Fibroblast of villous mesenchyme (primary cell): ENCODE data around the gene DOK6. TPM values are rescaled to one million over a fixed set of nuclear protein-coding genes. Genes with fewer than 3 reads are reported as not detected.

Source experiments
- DNase-seq: peaks from one replicate; pipeline ENCODE4 v3.0.0-alpha.2; 2010; ENCODE audit warnings: low read depth
- H3K4me3 ChIP-seq: 2 replicates; pipeline ENCODE4 v1.5.1; 2011; ENCODE audit warnings: low read depth, mild to moderate bottlenecking, low read length
- total RNA-seq: library from RNA; depleted of rRNA; stranded (reverse); fragments of >200 nt; gene quantifications from 2 replicates; pipeline ENCODE4 v1.2.3, GENCODE V29; 2012
- TF ChIP-seq, protein P1 (sequence below): IDR thresholded peaks from 2 replicates; pipeline ENCODE4 v1.5.1; 2012; ENCODE audit warnings: low read depth, mild to moderate bottlenecking, low read length; ENCODE audit not compliant: insufficient read depth

Gene DOK6
- total RNA-seq, 1 donor, result 6.9 TPM

DNA sequence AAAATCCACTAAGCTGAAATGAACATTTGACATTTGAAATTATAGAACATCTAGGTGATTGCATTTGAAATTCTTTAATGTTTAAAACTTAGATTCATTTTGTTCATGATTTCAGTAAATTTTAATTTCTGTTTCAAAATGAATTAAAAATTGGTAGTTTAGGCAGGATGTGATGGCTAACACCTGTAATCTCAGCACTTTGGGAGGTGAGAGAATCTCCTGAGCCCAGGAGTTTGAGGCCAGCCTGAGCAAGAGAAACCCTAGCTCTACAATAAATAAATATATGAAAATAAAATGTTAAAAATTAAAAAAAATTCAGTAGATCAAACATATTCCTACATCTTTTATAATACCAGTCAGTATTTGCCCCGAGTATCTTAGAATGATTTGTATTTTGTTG lies 330.0 kb downstream of the DOK6 start:
- TF ChIP-seq, protein P1, sequence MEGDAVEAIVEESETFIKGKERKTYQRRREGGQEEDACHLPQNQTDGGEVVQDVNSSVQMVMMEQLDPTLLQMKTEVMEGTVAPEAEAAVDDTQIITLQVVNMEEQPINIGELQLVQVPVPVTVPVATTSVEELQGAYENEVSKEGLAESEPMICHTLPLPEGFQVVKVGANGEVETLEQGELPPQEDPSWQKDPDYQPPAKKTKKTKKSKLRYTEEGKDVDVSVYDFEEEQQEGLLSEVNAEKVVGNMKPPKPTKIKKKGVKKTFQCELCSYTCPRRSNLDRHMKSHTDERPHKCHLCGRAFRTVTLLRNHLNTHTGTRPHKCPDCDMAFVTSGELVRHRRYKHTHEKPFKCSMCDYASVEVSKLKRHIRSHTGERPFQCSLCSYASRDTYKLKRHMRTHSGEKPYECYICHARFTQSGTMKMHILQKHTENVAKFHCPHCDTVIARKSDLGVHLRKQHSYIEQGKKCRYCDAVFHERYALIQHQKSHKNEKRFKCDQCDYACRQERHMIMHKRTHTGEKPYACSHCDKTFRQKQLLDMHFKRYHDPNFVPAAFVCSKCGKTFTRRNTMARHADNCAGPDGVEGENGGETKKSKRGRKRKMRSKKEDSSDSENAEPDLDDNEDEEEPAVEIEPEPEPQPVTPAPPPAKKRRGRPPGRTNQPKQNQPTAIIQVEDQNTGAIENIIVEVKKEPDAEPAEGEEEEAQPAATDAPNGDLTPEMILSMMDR, result no peak
- no peak for DNase-seq
- H3K4me3 ChIP-seq, result no peak overlapping the region

DNA sequence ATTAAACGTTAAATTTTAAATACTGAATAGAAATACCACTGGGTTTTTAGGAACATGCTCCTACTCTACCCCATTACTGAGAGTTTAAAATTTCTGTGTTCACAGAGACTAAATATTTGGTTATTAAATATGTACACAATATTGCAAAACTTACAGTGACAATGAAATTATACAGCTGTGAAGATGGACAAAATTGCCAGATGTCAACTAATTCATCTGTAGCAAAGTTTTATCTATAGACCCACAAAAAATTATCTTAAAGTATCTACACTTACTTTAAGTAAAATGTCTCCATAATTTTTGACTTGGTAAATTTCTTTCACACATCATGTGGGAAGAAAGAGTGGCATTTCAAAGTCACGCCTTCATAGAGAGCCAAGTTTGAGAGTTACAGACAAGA lies 333.8 kb downstream of the DOK6 start:
- TF ChIP-seq, protein P1, result no peak
- no peak for DNase-seq

DNA sequence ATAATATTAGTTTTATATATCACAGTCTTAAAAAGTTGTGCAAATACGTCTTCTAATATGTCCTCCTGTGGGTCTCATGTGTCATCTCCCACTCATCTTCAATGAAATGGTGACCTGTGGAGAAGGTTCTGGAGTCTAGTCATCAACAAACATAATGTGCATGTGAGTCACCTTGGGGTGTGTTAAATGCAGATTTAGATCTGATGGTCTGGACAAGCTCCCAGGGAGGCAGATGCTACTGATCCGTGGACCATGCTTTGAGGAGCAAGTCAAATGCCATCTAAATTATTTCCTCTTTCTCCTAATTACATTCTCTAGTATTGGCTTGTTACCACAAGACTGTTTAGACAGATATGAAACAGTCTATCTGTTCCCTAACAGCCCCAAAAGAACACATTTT lies 336.0 kb downstream of the DOK6 start:
- H3K4me3 ChIP-seq, result no peak overlapping the region
- TF ChIP-seq, protein P1, result no peak
- DNase-seq, result no peak

More for the DNA sequence above, 333.8 kb downstream of the DOK6 start:
- H3K4me3 ChIP-seq, result no peak overlapping the region

DNA sequence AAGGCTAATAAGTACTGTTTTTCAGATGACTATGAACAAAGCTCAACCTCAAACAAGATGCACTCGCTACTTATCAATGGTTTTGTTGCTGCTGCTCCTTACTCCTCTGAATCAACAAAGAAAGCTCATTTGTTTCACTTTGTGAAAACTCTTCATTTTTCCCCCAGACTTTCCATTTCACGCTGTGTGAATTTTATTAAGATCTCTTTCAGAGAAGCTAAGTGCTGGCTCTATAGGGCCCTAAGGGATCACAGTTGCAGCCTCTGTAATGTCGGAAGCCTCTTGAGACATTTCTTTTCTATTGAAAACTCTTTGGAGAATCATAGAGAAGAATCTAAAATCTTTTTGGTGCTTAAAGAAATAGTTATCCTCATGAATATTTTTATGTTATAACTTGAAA lies 337.2 kb downstream of the DOK6 start:
- TF ChIP-seq, protein P1, result no peak
- H3K4me3 ChIP-seq, result no peak overlapping the region
- DNase-seq, result no peak

DNA sequence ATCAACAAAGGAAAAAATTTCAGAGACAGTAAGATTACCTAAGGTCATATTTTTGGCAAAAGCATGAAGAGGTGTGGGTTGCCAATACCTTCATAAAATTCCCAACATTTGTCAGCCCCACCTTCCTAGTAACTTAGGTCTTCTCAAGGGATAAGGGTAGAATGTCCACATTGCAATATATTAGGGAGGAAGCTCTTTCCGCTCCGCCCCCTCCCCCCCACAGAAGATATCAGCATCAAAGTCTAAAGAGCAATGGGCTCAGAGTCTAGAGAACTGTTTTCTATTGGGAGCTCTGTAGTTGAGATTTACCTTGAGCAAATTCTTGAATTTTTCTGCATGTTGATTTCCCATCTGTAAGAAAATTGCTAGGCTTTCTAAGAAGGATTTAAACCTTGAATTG lies 346.7 kb downstream of the DOK6 start:
- TF ChIP-seq, protein P1, result no peak
- no peak for DNase-seq
- no peak overlapping the region for H3K4me3 ChIP-seq

DNA sequence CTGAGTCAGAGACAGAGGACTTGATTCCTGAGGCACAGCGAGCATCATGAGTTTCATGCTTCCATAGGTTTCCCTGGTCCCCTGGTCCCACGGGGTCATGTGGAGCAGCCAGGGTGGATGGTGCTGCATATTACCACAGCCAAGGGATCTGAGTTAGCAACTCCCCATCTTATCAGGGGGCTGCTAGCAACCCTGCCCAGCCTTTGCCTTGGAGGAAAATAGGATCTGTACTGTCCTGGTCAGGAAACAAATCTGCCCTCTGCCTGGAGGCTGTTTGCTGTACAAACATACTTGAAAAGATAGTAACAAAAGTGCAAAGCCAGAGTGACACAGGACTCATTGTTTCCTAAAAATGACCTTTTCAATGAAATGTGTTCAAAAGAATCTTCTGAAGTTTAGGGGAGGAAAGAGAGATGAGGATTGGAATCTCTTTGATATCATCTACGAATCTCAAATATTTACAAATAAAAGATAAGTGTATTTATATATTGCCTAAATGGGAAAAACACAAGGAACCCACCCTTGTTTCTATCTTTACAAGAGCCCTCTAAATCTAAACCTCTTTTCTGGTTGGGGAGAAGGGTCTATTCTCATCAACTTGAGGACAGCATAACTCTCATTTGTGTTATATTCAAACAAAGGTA lies 352.2 kb downstream of the DOK6 start:
- TF ChIP-seq, protein P1, result no peak
- no peak overlapping the region for H3K4me3 ChIP-seq
- DNase-seq, result no peak

DNA sequence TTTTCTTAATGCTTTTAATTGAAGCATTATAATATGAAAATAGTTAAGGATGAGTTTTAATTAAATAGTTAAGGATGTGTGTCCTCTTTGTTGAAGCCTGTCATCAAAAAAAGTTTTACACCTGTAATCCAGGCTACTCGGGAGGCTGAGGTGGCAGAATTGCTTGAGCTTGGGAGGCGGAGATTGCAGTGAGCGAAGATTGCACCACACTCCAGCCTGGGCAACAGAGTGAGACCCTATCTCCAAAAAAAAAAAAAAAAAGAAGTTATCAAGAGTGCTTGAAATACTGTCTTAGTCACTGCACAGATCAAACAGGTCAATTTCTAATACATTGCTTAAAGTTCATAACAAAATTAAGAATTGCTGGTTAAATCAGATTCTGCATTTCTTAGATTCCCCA lies 353.4 kb downstream of the DOK6 start:
- TF ChIP-seq, protein P1, result no peak
- DNase-seq, result no peak

More for the DNA sequence above, 353.4 kb downstream of the DOK6 start:
- no peak overlapping the region for H3K4me3 ChIP-seq
